Astrocyte (in vitro differentiated cells and primary cell): ENCODE data around the gene ERC1. TPM values are rescaled to one million over a fixed set of nuclear protein-coding genes. Genes with fewer than 3 reads are reported as not detected.

Experiments
- DNase-seq: peaks from one replicate; pipeline ENCODE4 v3.0.0-alpha.2; 2010; ENCODE audit warnings: low read depth
- FAIRE-seq: peaks from 2 replicates; lab custom pipeline; 2011; peaks lifted over from hg19 to GRCh38; lab: Jason Lieb, UNC
- H2AFZ ChIP-seq: 2 replicates; pipeline ENCODE4 v1.6.0; 2012; ENCODE audit warnings: low read depth, low read length, inconsistent platforms
- H3K27ac ChIP-seq: 2 replicates; pipeline ENCODE4 v1.5.1; 2011; ENCODE audit warnings: low read depth, low read length, inconsistent platforms
- H3K27me3 ChIP-seq: 2 replicates; pipeline ENCODE4 v1.6.0; 2011; ENCODE audit warnings: low read length, inconsistent platforms; ENCODE audit not compliant: insufficient read depth
- H3K36me3 ChIP-seq: 2 replicates; pipeline ENCODE4 v1.5.1; 2011; ENCODE audit warnings: low read length, inconsistent platforms; ENCODE audit not compliant: insufficient read depth
- H3K4me1 ChIP-seq: 2 replicates; pipeline ENCODE4 v1.5.1; 2011; ENCODE audit warnings: low read length, inconsistent platforms; ENCODE audit not compliant: insufficient read depth
- H3K4me2 ChIP-seq: 2 replicates; pipeline ENCODE4 v1.6.0; 2012; ENCODE audit warnings: low read length, inconsistent platforms
- H3K4me3 ChIP-seq: 2 replicates; pipeline ENCODE4 v1.5.1; 2011; ENCODE audit warnings: low read depth, mild to moderate bottlenecking, low read length, inconsistent platforms; ENCODE audit not compliant: insufficient read depth
- H3K79me2 ChIP-seq: 2 replicates; pipeline ENCODE4 v1.6.0; 2012; ENCODE audit warnings: mild to moderate bottlenecking, low read length, inconsistent platforms; ENCODE audit not compliant: insufficient read depth
- H3K9ac ChIP-seq: 2 replicates; pipeline ENCODE4 v1.6.0; 2012; ENCODE audit warnings: mild to moderate bottlenecking, low read length, inconsistent platforms
- H3K9me3 ChIP-seq: 2 replicates; pipeline ENCODE4 v1.5.1; 2012; ENCODE audit warnings: low read depth, mild to moderate bottlenecking, low read length, inconsistent platforms; ENCODE audit not compliant: insufficient read depth
- H4K20me1 ChIP-seq: 2 replicates; pipeline ENCODE4 v1.6.0; 2012; ENCODE audit warnings: low read length, inconsistent platforms; ENCODE audit not compliant: insufficient read depth
- H3K27ac Mint-ChIP-seq: one replicate; pipeline ENCODE4 v1.8.0; 2021; ENCODE audit warnings: mild to moderate bottlenecking, mixed read lengths; ENCODE audit not compliant: unreplicated experiment
- H3K27me3 Mint-ChIP-seq: one replicate; pipeline ENCODE4 v1.8.0; 2021; ENCODE audit warnings: low read depth, mixed read lengths; ENCODE audit not compliant: unreplicated experiment
- H3K36me3 Mint-ChIP-seq: one replicate; pipeline ENCODE4 v1.8.0; 2021; ENCODE audit warnings: low read depth, mixed read lengths; ENCODE audit not compliant: unreplicated experiment
- H3K4me1 Mint-ChIP-seq: one replicate; pipeline ENCODE4 v1.8.0; 2021; ENCODE audit warnings: low read depth, mixed read lengths; ENCODE audit not compliant: unreplicated experiment
- H3K4me3 Mint-ChIP-seq: one replicate; pipeline ENCODE4 v1.8.0; 2021; ENCODE audit warnings: mild to moderate bottlenecking, moderate library complexity, mixed read lengths; ENCODE audit not compliant: unreplicated experiment
- H3K9me3 Mint-ChIP-seq: one replicate; pipeline ENCODE4 v1.8.0; 2021; ENCODE audit warnings: mild to moderate bottlenecking, mixed read lengths; ENCODE audit not compliant: unreplicated experiment
- CTCF ChIP-seq: IDR thresholded peaks from 2 replicates; pipeline ENCODE4 v1.5.1; 2011; ENCODE audit warnings: low read depth, mild to moderate bottlenecking, inconsistent platforms, low read length, moderate library complexity; ENCODE audit not compliant: insufficient read depth
- EZH2 ChIP-seq: IDR thresholded peaks from 2 replicates; pipeline ENCODE4 v1.6.1; 2012; ENCODE audit warnings: mild to moderate bottlenecking, low read length, inconsistent platforms; ENCODE audit not compliant: insufficient read depth
- total RNA-seq: library from RNA; stranded (reverse); gene quantifications from 2 replicates; pipeline ENCODE4 v1.2.1, GENCODE V29; 2021

Gene ERC1
- total RNA-seq, 1 donor from 2014 or later, result 67.1 TPM

GRCh38 chr12:1044696-1045095, 53.7 kb downstream of the ERC1 start:
- TF ChIP-seq CTCF (no peak), EZH2 (no peak)
- DNase-seq (peak; percentile 55), FAIRE-seq (no peak)
- Histone ChIP-seq H2AFZ (no peak overlapping the region), H3K36me3 (no peaks in the 10 kb centered on the region), H3K4me2 (peak overlapping the region; percentile 13), H3K27me3 (no peaks in the 10 kb centered on the region), H3K27ac (no peak overlapping the region), H3K4me3 (no peak overlapping the region), H3K9ac (no peak overlapping the region), H3K9me3 (no peaks in the 10 kb centered on the region), H3K79me2 (peaks cover 36% of the 10 kb centered on the region), H3K4me1 (peaks cover 9% of the 10 kb centered on the region), H4K20me1 (peaks cover 5% of the 10 kb centered on the region)
- Mint-ChIP-seq H3K4me1 (peaks cover 9% of the 10 kb centered on the region), H3K27ac (no peak overlapping the region), H3K9me3 (no peaks in the 10 kb centered on the region), H3K36me3 (peaks cover 2% of the 10 kb centered on the region), H3K27me3 (no peaks in the 10 kb centered on the region), H3K4me3 (no peak overlapping the region)

- Histone ChIP-seq H3K36me3 (no peaks in the 10 kb centered on the region), H4K20me1 (peaks cover 10% of the 10 kb centered on the region), H3K27me3 (no peaks in the 10 kb centered on the region), H3K4me2 (no peak overlapping the region), H3K27ac (no peak overlapping the region), H3K9ac (no peak overlapping the region), H2AFZ (no peak overlapping the region), H3K4me3 (no peak overlapping the region), H3K79me2 (peaks cover 36% of the 10 kb centered on the region), H3K9me3 (no peaks in the 10 kb centered on the region), H3K4me1 (peaks cover 9% of the 10 kb centered on the region)
- no peaks in the 10 kb centered on the region for H3K27me3 Mint-ChIP-seq
- H3K4me1 Mint-ChIP-seq, result peaks cover 11% of the 10 kb centered on the region
- FAIRE-seq, result no peak
- TF ChIP-seq EZH2 (no peak), CTCF (no peak)
- H3K36me3 Mint-ChIP-seq, result peaks cover 2% of the 10 kb centered on the region
- no peak overlapping the region for H3K4me3 Mint-ChIP-seq
- no peak overlapping the region for H3K27ac Mint-ChIP-seq
- no peak for DNase-seq
- H3K9me3 Mint-ChIP-seq, result no peaks in the 10 kb centered on the region
Observed at GRCh38 chr12:1046727-1047126, 55.7 kb downstream of the ERC1 start.

- H3K27me3 Mint-ChIP-seq, result no peaks in the 10 kb centered on the region
- no peaks in the 10 kb centered on the region for H3K9me3 Mint-ChIP-seq
- H3K79me2 ChIP-seq, result peaks cover 36% of the 10 kb centered on the region
- H3K9ac ChIP-seq, result no peak overlapping the region
- no peaks in the 10 kb centered on the region for H3K27me3 ChIP-seq
- peaks cover 2% of the 10 kb centered on the region for H3K36me3 Mint-ChIP-seq
- H3K27ac Mint-ChIP-seq, result no peak overlapping the region
- H3K36me3 ChIP-seq, result no peaks in the 10 kb centered on the region
- peaks cover 10% of the 10 kb centered on the region for H4K20me1 ChIP-seq
- peaks cover 13% of the 10 kb centered on the region for H3K4me1 Mint-ChIP-seq
- DNase-seq, result no peak
- no peak overlapping the region for H3K27ac ChIP-seq
- no peak overlapping the region for H3K4me3 Mint-ChIP-seq
- H2AFZ ChIP-seq, result no peak overlapping the region
- no peaks in the 10 kb centered on the region for H3K9me3 ChIP-seq
- TF ChIP-seq CTCF (no peak), EZH2 (no peak)
- peaks cover 9% of the 10 kb centered on the region for H3K4me1 ChIP-seq
- H3K4me2 ChIP-seq, result no peak overlapping the region
- H3K4me3 ChIP-seq, result no peak overlapping the region
- no peak for FAIRE-seq
Observed at GRCh38 chr12:1047898-1048660, 57.1 kb downstream of the ERC1 start.
